ENCODE measurements around the gene FAM120A. TPM values are rescaled to one million over a fixed set of nuclear protein-coding genes. Genes with fewer than 3 reads are reported as not detected.

Gene FAM120A
- total RNA-seq, 1 experiment from 2014 or later, result 70.5 TPM

DNA sequence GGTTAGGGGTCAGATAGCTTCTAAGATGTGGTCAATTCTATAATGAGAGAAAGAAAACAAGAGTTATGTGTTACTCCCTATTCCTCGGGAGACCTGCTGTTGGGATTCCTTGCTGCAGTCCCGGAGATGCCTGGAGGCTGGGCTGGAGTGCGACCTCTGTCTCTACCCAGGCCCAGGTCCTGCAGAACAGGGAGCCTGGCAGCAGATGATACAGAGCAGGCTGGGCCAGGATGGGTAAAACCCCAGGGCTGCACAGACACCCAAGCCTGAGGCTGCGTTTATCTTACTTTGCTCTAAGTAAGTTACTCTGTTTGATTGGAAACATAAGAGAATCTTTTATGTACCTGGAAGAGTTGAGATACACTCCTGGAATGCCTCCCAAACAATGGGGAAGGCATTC lies 28.8 kb downstream of the FAM120A start:
- intact Hi-C loops (cut with micrococcal nuclease; ENCODE audit: unreplicated experiment) (no loop called here), in situ Hi-C loops (cut with HindIII; ENCODE audit: low pct_unique_long_range_greater_than_20kb, low sequenced_read_pairs) (no loop called here)
- no peak for ATAC-seq
- H3K4me3 ChIP-seq (ENCODE audit: low read depth in 2 of 2, low read length in 2 of 2), result no peak overlapping the region
- H3K27me3 ChIP-seq (ENCODE audit: control insufficient read depth, insufficient read depth, low read length), result no peaks in the 10 kb centered on the region
- CTCF ChIA-PET, result no interaction called here
- no peaks in the 10 kb centered on the region; the same call in 1 of the 2 replicates for H3K36me3 ChIP-seq (ENCODE audit: control insufficient read depth, insufficient read depth, low read length)
- H3K9me3 ChIP-seq (ENCODE audit: control insufficient read depth, insufficient read depth, low read depth, low read length), result no peaks in the 10 kb centered on the region
- BruUV-seq (replicated peaks), result no TSS peak
- DNase-seq (ENCODE audit: low read depth, low spot score), result no peak
- POLR2A ChIA-PET, result no interaction called here
- no peak overlapping the region for H3K27ac ChIP-seq (ENCODE audit: low read length)
- H3K4me1 ChIP-seq (ENCODE audit: control insufficient read depth, insufficient read depth, low read length), result no peaks in the 10 kb centered on the region
- TF ChIP-seq, protein P1, sequence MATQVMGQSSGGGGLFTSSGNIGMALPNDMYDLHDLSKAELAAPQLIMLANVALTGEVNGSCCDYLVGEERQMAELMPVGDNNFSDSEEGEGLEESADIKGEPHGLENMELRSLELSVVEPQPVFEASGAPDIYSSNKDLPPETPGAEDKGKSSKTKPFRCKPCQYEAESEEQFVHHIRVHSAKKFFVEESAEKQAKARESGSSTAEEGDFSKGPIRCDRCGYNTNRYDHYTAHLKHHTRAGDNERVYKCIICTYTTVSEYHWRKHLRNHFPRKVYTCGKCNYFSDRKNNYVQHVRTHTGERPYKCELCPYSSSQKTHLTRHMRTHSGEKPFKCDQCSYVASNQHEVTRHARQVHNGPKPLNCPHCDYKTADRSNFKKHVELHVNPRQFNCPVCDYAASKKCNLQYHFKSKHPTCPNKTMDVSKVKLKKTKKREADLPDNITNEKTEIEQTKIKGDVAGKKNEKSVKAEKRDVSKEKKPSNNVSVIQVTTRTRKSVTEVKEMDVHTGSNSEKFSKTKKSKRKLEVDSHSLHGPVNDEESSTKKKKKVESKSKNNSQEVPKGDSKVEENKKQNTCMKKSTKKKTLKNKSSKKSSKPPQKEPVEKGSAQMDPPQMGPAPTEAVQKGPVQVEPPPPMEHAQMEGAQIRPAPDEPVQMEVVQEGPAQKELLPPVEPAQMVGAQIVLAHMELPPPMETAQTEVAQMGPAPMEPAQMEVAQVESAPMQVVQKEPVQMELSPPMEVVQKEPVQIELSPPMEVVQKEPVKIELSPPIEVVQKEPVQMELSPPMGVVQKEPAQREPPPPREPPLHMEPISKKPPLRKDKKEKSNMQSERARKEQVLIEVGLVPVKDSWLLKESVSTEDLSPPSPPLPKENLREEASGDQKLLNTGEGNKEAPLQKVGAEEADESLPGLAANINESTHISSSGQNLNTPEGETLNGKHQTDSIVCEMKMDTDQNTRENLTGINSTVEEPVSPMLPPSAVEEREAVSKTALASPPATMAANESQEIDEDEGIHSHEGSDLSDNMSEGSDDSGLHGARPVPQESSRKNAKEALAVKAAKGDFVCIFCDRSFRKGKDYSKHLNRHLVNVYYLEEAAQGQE (IDR thresholded peaks at IDR 0.05; ENCODE audit: insufficient read depth in 1 of 2, low read depth in 2 of 2, low read length in 1 of 2), result no peak
- TF ChIP-seq, protein P2, sequence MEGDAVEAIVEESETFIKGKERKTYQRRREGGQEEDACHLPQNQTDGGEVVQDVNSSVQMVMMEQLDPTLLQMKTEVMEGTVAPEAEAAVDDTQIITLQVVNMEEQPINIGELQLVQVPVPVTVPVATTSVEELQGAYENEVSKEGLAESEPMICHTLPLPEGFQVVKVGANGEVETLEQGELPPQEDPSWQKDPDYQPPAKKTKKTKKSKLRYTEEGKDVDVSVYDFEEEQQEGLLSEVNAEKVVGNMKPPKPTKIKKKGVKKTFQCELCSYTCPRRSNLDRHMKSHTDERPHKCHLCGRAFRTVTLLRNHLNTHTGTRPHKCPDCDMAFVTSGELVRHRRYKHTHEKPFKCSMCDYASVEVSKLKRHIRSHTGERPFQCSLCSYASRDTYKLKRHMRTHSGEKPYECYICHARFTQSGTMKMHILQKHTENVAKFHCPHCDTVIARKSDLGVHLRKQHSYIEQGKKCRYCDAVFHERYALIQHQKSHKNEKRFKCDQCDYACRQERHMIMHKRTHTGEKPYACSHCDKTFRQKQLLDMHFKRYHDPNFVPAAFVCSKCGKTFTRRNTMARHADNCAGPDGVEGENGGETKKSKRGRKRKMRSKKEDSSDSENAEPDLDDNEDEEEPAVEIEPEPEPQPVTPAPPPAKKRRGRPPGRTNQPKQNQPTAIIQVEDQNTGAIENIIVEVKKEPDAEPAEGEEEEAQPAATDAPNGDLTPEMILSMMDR (IDR thresholded peaks at IDR 0.05), result no peak
- TF ChIP-seq POLR2AphosphoS5 (IDR thresholded peaks at IDR 0.05; ENCODE audit: low read depth, low read length) (no peak), TCF7L2 (IDR thresholded peaks at IDR 0.05; ENCODE audit: low read depth, low read length) (no peak), SIN3A (IDR thresholded peaks at IDR 0.05; ENCODE audit: borderline replicate concordance, insufficient read depth, low read depth, low read length) (no peak)

DNA sequence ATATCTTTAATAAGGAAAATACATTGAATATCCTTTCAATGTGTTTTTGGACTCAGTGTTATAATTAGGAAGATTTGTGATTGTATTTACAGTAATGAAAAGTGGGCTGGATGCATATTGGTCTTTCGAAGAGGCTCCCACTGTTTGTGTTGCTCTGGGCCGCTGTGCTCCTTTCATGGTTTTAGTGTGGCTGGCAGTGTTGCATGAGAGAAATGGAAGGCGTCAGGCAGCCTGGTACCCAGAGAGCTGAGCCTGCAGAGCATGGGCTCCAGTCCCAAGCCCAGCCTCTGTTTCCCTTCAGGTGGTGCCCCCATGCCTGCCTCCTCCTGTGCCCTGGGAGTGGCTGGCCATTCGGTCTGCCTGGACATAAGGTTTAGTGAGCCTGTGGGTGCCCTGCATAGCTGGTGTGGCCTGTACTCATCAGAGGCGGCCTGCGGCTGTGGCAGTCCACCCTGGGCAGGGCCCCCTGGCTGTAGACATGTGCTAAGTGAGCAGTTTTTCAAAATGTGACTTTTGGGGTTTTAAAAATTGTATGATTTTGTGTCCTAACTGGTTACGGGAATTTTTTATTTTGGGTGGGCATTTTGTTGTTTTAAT lies 29.3 kb downstream of the FAM120A start:
- Histone ChIP-seq H3K27ac (ENCODE audit: low read length) (no peak overlapping the region), H3K4me3 (ENCODE audit: low read depth in 2 of 2, low read length in 2 of 2) (no peak overlapping the region), H3K9me3 (ENCODE audit: control insufficient read depth, insufficient read depth, low read depth, low read length) (no peaks in the 10 kb centered on the region), H3K27me3 (ENCODE audit: control insufficient read depth, insufficient read depth, low read length) (no peaks in the 10 kb centered on the region), H3K36me3 (ENCODE audit: control insufficient read depth, insufficient read depth, low read length) (no peaks in the 10 kb centered on the region), H3K4me1 (ENCODE audit: control insufficient read depth, insufficient read depth, low read length) (no peaks in the 10 kb centered on the region)
- ChIA-PET POLR2A (no interaction called here), CTCF (no interaction called here)
- in situ Hi-C loops (cut with HindIII; ENCODE audit: low pct_unique_long_range_greater_than_20kb, low sequenced_read_pairs), result no loop called here
- ATAC-seq (no peak), DNase-seq (ENCODE audit: low read depth, low spot score) (no peak)
- no TSS peak for BruUV-seq (replicated peaks)
- TF ChIP-seq SIN3A (IDR thresholded peaks at IDR 0.05; ENCODE audit: borderline replicate concordance, insufficient read depth, low read depth, low read length) (no peak), TCF7L2 (IDR thresholded peaks at IDR 0.05; ENCODE audit: low read depth, low read length) (no peak), POLR2AphosphoS5 (IDR thresholded peaks at IDR 0.05; ENCODE audit: low read depth, low read length) (no peak)
- TF ChIP-seq, protein P1 (IDR thresholded peaks at IDR 0.05; ENCODE audit: insufficient read depth in 1 of 2, low read depth in 2 of 2, low read length in 1 of 2), result no peak
- TF ChIP-seq, protein P2 (IDR thresholded peaks at IDR 0.05), result no peak
- intact Hi-C loops (cut with micrococcal nuclease; ENCODE audit: unreplicated experiment), result no loop called here
